H1 (cell line): ENCODE results near the gene IPO9. TPM values are rescaled to one million over a fixed set of nuclear protein-coding genes. Genes with fewer than 3 reads are reported as not detected.

Experiments used
- BCL11A ChIP-seq, 2 experiments: IDR thresholded peaks; one replicate each; pipeline ENCODE4 v1.6.1; 2011; ENCODE audit warnings: low read depth in 2 of 2, low read length in 2 of 2, mild to moderate bottlenecking in 2 of 2
- CREB1 ChIP-seq: IDR thresholded peaks from 2 replicates; pipeline ENCODE4 v1.6.1; 2012; ENCODE audit warnings: inconsistent platforms
- CTBP2 ChIP-seq: IDR thresholded peaks from 2 replicates; pipeline ENCODE4 v1.7.0; 2011; ENCODE audit warnings: borderline replicate concordance, mild to moderate bottlenecking, moderate library complexity, mixed read lengths, low read length; ENCODE audit not compliant: insufficient read depth, insufficient read length
- GABPA ChIP-seq: IDR thresholded peaks from 2 replicates; pipeline ENCODE4 v1.6.1; 2011; ENCODE audit warnings: mild to moderate bottlenecking, low read length, moderate library complexity, borderline replicate concordance; ENCODE audit not compliant: insufficient read depth
- KDM4A ChIP-seq: IDR thresholded peaks from one replicate; pipeline ENCODE4 v1.7.1; 2012; ENCODE audit warnings: low read depth, mild to moderate bottlenecking, moderate library complexity, low read length, inconsistent platforms; ENCODE audit not compliant: severe bottlenecking
- RAD21 ChIP-seq, 2 experiments: IDR thresholded peaks in 1 of 2; conservative IDR thresholded peaks in 1 of 2; 2 replicates each; pipeline ENCODE4 v1.6.1; 2011; ENCODE audit warnings: low read depth in 2 of 2, low read length in 2 of 2, improper control_type of control experiment in 1 of 2, inconsistent platforms in 1 of 2, mild to moderate bottlenecking in 1 of 2, moderate library complexity in 1 of 2
- SP1 ChIP-seq: IDR thresholded peaks from 2 replicates; pipeline ENCODE4 v1.6.1; 2011; ENCODE audit warnings: low read depth, low read length
- SP2 ChIP-seq: IDR thresholded peaks from 2 replicates; pipeline ENCODE4 v1.6.1; 2012; ENCODE audit warnings: mild to moderate bottlenecking, low read length, inconsistent platforms
- TAF1 ChIP-seq: IDR thresholded peaks from 2 replicates; pipeline ENCODE4 v1.6.1; 2011; ENCODE audit warnings: mild to moderate bottlenecking, low read depth, low read length
- polyA plus RNA-seq, 7 experiments: library from polyadenylated mRNA; depleted of rRNA in 3 of 7; stranded (reverse) in 5 of 7; unstranded in 2 of 7; fragments of >200 nt in 5 of 7; fragments of 200-250 nt in 2 of 7; gene quantifications; 1 replicate in 5 of 7; 2 replicates in 1 of 7; 4 replicates in 1 of 7; pipeline versions ENCODE4 v1.2.1 to v1.2.3, GENCODE V29; 2011 to 2013; ENCODE audit warnings: missing spikeins in 2 of 7, mixed read lengths in 2 of 7
- total RNA-seq: library from RNA; stranded (reverse); fragmentation: NEBNext Ultra II Directional; extraction: Animal tissue kit (Norgen Biotek cat#: 25700); gene quantifications from 2 replicates; pipeline ENCODE4 v1.2.1, GENCODE V29; 2021

Gene IPO9
- total and polyA plus RNA-seq, 2 of the 8 experiments (the other 6 are each of a cell fraction or from before 2014, with no cell fraction given): 61.0 to 122 TPM

DNA sequence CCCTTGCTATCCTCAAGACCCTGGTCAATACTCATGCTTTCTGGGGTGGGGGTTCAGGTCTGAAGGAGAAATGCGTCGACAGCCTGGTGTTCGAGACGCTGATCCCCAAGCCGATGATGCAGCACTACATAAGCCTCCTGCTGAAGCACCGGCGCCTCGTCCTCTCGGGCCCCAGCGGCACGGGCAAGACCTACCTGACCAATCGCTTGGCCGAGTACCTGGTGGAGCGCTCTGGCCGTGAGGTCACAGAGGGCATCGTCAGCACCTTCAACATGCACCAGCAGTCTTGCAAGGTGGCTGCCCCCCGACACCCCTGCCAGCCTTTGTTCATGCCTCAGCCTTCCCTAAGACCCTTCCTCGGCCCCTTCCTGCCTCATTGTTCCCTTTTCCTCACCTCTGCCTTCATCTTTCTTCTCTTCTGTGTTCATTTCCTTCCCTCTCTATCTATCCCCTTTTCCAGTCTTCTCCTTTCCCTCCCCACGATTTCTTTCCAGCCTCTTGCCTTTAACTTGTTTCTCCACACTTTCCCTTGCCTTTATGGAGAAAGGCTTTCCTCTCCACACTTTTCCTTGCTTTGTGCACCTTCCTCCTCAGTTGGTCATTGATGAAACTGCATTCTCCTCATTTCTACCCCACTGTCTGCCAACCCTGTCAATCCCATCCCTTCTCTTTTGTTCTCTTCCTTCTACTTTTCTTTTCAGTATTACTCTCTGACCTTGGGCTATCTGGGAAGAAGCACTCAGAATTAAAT, 18.3 kb upstream of the IPO9 start (continued):
- no peak for TF ChIP-seq RAD21 (IDR thresholded peaks at IDR 0.05 in 1 of 2, conservative IDR thresholded peaks at IDR 0.05 in 1 of 2; ENCODE audit: low read depth in 2 of 2, low read length in 2 of 2)
- no peak for TF ChIP-seq BCL11A (IDR thresholded peaks at IDR 0.05; ENCODE audit: low read depth in 2 of 2, low read length in 2 of 2)
- no peak for TF ChIP-seq TAF1
- TF ChIP-seq GABPA: no peak
- no peak for TF ChIP-seq CREB1
- no peak for TF ChIP-seq SP1
- TF ChIP-seq SP2: no peak
- TF ChIP-seq CTBP2: no peak
- TF ChIP-seq KDM4A: no peak
